H1 (cell line): ENCODE measurements around the gene TMCC1. TPM values are rescaled to one million over a fixed set of nuclear protein-coding genes. Genes with fewer than 3 reads are reported as not detected.

Experiments
- TEAD4 ChIP-seq: IDR thresholded peaks from 2 replicates; pipeline ENCODE4 v1.6.1; 2012; ENCODE audit warnings: low read depth, low read length, inconsistent platforms, mixed read lengths
- polyA plus RNA-seq, 7 experiments: library from polyadenylated mRNA; depleted of rRNA in 3 of 7; stranded (reverse) in 5 of 7; unstranded in 2 of 7; fragments of >200 nt in 5 of 7; fragments of 200-250 nt in 2 of 7; gene quantifications; 1 replicate in 5 of 7; 2 replicates in 1 of 7; 4 replicates in 1 of 7; pipeline versions ENCODE4 v1.2.1 to v1.2.3, GENCODE V29; 2011 to 2013; ENCODE audit warnings: missing spikeins in 2 of 7, mixed read lengths in 2 of 7
- total RNA-seq: library from RNA; stranded (reverse); fragmentation: NEBNext Ultra II Directional; extraction: Animal tissue kit (Norgen Biotek cat#: 25700); gene quantifications from 2 replicates; pipeline ENCODE4 v1.2.1, GENCODE V29; 2021

Gene TMCC1
- total and polyA plus RNA-seq, 2 of the 8 experiments (the other 6 are each of a cell fraction or from before 2014, with no cell fraction given): 10.4 to 27.1 TPM

DNA sequence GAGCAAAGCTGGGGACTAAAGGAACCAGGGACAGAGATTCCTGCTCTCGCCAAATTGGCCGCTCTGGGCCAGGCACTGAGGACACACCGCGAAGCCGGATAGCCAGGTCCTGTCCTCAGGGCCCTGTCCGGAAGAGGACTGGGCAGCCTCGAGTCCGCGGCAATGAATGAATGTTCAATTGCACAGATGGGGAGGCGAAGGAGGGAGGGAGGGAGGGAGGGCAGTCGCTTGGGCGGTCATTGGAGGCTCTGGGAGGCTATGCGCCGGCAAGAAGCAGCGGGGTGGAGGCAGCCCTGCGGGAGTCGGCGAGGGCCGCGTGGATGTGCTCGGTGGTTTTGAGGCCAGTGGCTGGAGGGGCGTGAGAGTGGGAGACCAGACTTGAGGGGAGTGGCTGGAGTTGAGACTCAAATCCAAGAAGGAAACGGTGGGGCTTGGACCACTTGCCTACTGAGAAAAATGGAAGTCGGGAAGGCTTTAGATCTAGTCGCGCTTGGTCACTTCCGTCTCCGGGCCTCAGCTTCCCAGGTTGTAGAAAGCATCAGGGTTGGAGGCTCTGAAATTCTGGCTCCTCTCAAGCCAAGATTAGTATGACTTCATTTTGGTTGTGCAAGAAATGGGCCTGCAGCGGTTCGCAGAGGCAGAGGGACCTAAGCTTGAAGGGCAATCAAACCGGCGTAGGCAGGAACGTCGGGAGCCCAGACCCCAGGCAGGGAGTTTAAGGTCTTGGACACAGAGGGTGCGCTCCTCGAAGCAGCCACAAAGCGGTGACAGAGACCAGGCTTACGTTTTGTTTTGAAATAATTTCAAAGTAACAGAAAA, 266.0 kb downstream of the TMCC1 start (continued):
- TF ChIP-seq TEAD4: no peak
